NCI-H748 treated with DMSO at 0.1 percent for 48 hours (cell line): ENCODE measurements around the gene ZNF654.
"Not testable (repeated sequence)": the region's sequence is repeated elsewhere in the genome, so short reads cannot be mapped to it uniquely, and the experiment has no call there.

Source experiments
- DNase-seq: peaks from one replicate; lab custom pipeline; 2025; lab: John Stamatoyannopoulos, UW

Gene ZNF654

GRCh38 chr3:88061746-88062145 is 2.7 kb downstream of the ZNF654 start:
- DNase-seq: no peak

DNA sequence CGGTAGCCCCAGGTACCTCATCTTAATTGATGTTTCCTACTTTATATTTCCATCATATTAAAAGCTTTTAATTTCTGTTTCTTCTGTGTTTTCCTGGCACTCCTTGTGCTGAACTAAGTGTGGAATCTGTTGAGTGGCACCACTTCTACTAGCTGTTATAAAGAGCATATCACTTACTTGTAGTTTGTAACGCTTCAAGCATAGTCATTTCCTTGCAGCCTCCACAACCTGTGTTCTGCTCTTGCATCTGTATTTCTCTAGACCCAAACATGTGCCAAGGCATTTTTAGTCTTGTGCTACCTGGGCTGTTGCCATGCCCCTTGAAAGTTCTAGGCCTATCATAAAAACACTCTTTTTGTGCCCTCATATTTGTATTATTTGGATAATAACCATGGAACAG is 16.0 kb downstream of the ZNF654 start:
- DNase-seq: no peak

DNA sequence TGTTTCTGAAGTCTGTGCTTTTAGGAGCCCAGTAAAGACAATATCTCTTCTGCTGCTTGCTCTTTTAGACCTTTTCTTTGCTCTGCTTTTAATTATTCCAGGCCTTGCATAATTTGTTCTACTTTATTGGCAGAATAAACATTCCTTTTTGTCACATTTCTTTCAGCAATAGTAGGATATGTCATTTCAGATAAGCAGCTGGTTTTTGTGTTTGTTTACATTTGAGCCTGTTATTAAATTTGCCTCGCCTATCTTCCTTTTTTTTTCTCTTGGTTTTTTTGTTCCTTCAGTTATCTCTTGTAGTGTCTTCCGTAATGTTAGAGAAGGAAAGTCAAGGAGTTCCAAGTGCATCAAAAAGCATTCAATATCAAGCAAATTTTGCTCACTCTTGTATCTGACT is 16.4 kb downstream of the ZNF654 start:
- DNase-seq: no peak

DNA sequence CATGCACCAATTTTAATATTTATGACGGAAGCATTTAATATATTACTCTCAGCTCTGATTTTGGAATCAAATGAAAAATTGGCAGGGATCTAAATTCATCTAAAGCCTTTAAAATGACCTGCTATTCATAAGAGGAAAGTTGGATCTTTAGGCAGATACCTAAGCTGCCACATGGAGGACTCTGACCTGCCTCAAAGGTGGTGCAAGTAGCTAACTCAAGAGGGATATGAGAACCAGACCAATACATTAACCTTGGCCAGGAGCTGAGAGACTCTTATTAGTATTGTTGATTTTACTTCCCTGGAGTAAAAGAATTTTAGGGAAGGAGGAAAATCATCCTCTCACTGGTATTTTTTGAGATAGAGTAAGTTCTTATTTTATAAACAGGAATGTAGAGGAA is 17.7 kb downstream of the ZNF654 start:
- DNase-seq: no peak

DNA sequence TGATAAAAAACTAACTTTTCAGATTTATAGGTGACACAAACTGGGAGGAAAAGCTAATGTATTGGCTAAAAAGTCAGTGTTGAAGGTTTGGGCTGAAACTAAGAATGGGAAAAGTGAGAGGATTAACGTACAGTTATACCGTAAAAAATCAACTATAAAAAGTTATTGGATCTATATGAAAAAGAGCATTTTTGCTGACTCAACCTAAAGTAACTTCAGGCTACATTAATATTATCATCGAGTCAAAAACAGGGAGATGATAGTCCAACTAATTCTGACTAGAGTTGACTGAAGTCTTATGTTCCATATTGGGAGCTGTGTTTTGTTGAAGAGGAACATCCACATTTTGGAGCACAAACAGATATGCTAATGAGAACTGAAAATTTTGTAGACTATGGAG is 19.9 kb downstream of the ZNF654 start:
- DNase-seq: no peak

DNA sequence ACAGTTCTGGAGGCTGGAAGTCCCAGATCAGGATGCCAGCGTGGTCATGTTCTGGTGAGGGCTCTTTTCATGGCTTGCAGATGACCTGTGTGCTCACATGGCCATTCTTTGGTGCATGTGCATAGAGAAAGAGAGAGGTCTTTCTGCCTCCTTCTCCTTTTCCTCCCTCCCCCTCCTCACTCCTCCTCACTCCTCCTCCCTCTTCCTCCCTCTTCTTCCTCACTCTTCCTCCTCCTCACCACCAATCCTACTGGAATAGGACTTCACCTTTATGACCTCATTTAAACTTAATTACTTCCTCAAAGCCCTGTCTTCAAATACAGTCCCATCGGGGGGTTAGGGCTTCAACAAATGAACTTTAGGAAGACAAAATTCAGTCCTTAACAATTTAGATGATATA is 23.8 kb downstream of the ZNF654 start:
- no peak for DNase-seq

GRCh38 chr3:88084097-88084501 is 25.0 kb downstream of the ZNF654 start:
- no peak for DNase-seq

GRCh38 chr3:88090681-88091080 is 31.6 kb downstream of the ZNF654 start:
- DNase-seq: no peak

DNA sequence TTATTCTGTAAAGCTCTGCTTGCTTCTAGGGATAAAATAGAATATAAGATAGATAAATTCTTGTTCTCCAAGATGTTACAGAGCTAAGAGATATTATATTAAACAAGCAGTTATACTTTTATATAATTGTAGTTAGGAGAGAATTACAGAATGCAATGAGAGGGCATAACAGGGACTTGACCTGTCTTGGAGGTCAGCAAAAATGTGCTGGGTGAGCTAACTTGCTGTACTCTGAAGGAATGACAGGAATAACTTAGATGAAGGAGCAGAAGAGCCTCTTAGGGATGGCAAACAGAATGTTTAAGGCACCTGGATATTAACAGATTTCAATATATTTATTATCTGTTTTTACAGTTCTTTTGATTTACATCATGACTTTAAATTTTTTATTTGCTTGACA is 33.2 kb downstream of the ZNF654 start:
- DNase-seq: no peak

DNA sequence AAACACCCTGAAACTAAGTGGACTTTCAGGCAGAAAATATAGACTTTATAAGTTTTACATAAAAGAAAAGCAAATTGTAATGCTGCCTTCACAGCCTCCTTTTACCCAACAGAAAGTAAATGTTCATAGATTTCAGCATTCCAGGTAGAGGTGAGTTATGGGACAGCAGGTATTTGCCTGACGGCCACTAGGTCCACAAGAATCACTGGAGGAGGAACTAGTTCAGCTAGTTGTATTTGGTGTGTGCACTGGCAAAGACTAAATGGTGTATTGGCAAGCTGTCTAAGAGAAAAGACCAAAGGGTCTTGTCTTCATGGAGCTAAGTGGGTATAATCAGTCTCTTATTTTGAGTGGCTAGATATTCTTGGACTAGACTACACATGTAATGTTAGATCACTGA is 34.2 kb downstream of the ZNF654 start:
- no peak for DNase-seq

DNA sequence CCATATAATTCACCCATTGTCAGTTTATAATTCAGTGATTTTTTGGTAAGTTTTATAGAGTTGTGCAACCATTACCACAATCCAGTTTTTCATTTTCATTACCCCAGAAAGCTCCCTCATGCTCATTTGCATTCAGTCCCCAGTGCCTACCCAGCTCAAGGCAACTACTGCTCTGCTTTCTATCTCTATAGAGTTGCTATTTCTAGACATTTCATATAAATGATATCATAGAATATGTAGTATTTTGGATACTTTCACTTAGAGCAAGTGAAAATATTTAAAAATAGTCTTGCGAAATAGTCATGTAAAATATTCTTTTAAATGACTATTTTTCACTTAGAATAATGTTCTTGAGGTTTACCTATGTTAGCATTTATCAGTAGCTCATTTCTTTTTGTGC is 42.1 kb downstream of the ZNF654 start:
- DNase-seq: no peak

GRCh38 chr3:88105325-88105724 is 46.3 kb downstream of the ZNF654 start:
- no peak for DNase-seq

- DNase-seq: no peak
These were observed 53.2 kb downstream of the ZNF654 start for GRCh38 chr3:88112289-88112688.

- DNase-seq: peak; percentile 9
These were observed 54.5 kb downstream of the ZNF654 start for GRCh38 chr3:88113311-88114162.

- no peak for DNase-seq
These were observed 56.0 kb downstream of the ZNF654 start for GRCh38 chr3:88114878-88115549.

GRCh38 chr3:88117683-88118082 is 58.6 kb downstream of the ZNF654 start:
- no peak for DNase-seq

- not testable (repeated sequence) for DNase-seq
These were observed 59.5 kb downstream of the ZNF654 start for GRCh38 chr3:88118603-88119002.

DNA sequence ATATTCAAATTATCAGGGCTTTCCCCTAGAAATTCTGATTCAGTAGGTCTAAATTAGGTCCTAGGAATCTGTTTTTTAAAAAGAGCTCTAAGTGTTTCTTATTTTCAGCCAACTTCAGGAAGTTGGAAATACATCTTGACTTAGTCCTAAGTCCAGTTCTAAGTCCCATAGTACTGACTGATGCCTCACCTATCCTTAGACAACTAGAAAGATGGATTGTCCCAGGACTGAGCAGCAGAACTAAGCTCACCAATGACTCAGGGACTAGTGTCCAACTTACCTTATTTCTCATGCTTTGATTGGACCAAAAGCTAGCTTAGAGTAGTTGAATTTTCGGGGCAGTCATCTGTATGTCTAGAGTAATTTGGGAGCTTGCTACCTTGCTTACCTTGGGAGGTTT is 64.5 kb downstream of the ZNF654 start:
- DNase-seq: no peak

GRCh38 chr3:88131695-88132094 is 72.6 kb downstream of the ZNF654 start:
- no peak for DNase-seq

DNA sequence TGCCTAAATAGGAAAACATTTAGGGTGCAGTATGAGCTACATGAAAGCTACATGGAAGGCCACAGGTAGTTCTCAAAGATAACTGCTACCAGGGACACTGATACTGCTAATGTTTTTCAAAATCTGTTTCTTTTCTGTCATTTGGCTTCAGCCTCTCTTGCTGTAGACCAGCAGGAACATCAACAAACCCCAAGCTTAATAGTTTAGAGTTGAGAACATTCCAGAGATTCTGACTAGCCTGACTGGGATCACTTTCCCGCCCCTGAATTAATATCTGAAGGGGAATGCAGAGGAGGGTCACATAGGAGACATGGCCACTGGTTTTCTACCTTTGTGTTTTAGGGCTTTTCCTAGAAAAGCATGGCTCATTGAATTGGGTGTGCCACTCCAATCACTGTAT is 73.8 kb downstream of the ZNF654 start:
- DNase-seq: no peak

- DNase-seq: no peak
These were observed 74.7 kb downstream of the ZNF654 start for GRCh38 chr3:88133711-88134263.

DNA sequence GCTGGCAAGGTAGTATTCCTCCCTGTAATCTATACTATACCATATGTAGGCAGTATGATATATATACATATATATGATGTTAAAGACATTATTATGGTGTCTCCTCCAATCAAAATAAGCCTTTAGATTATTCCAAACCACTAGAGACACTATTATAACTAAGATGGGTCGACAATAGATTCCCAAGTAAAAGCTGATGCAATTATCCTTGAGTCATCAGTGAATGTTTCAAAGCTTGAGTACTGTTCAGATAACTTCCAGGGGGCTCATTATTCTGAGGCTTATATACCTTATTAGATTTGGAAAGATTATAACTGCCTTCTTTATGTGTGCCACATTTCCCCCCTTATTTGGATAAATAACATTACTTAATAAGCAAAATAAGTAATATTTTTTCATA is 78.8 kb downstream of the ZNF654 start:
- DNase-seq: no peak

DNA sequence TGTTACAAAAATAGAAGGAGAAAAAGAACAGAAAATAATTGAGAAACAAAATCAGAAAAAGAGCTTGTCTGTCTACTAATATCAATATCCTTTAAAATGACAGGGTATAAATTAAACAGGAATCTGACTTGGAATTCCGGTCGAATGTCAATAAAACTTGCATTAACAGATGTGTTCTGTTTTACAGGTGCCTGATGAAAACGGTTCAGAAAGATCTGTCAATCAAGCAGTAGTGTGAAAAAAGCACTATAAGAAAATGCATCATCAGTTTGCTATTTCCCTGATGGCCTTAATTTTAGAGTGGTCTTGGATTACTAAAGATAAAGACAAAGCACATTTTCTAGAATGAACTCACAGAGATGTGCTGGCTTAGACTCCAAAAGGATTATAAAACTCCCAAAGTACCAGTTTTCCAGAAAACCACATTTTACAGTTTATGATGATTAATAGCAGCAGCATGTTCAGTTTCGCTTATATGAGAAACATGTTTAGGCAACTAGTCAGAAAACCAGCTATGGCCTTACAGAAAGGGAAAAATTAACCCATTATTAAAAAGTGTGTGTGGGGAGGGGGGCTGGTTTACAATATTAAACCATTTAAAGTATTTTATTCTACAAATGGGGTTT is 82.5 kb downstream of the ZNF654 start:
- DNase-seq: no peak
